Right lung (tissue), 5 donors: Measurements from ENCODE around the gene TIMP2. TPM values are rescaled to one million over a fixed set of nuclear protein-coding genes. Genes with fewer than 3 reads are reported as not detected.

Experiments
- DNase-seq, 2 donors: peaks; one replicate each; pipeline ENCODE4 v3.0.0-alpha.2; 2013
- polyA plus RNA-seq, 5 donors: library from polyadenylated mRNA; unstranded; fragments of 120-200 nt; gene quantifications; one replicate each; pipeline versions ENCODE4 v1.2.1 to v1.2.3, GENCODE V29; 2013; ENCODE audit warnings: inconsistent platforms in 1 of 5, low replicate concordance in 1 of 5; ENCODE audit not compliant: insufficient read length in 5 of 5, insufficient read depth in 1 of 5

TIMP2 gene
- polyA plus RNA-seq, 5 donors = 154 to 188 (median 170) TPM

GRCh38 chr17:78840780-78841611, 84.2 kb downstream of the TIMP2 start, which contains the start of gene USP36:
USP36 (minus strand) TSS chr17:78840814; CDS start chr17:78836363, 4,451 bp downstream.
- DNase-seq = peak; percentile 99

GRCh38 chr17:78840530-78840779, 84.7 kb downstream of the TIMP2 start:
- no peak for DNase-seq

- peak in 1 of 2 donors; percentile 43 for DNase-seq
These were observed 85.2 kb downstream of the TIMP2 start for GRCh38 chr17:78839762-78840529.

DNA sequence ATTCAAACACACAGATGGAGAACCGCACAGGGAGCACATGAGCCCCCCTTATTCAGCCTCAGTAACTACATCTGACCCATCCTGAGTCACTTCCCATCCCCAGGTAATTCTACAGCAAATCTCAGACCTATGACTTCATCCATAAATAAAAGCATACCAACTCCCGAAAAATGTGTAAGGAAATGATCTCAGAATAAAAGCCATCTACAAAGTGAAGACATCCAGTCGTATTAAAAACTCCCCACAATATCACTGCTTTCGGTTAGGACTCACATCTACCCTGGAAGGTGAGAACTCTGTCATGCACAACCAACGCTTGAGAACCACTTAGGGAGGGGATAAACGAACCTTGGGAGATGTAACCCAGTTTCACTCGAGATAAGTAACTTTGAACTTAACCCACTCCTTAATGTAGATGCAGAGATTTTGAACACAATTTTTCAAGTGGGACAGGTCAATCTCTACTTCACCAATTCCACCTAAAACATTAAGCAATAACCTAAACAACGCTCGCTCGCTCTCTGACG, 85.9 kb downstream of the TIMP2 start:
- no peak for DNase-seq

GRCh38 chr17:78838574-78839005, 86.6 kb downstream of the TIMP2 start:
- no peak for DNase-seq

GRCh38 chr17:78836420-78837021, 88.7 kb downstream of the TIMP2 start:
- DNase-seq = no peak

- no peak for DNase-seq
These were observed 90.6 kb downstream of the TIMP2 start for GRCh38 chr17:78834571-78834970.

GRCh38 chr17:78832541-78832810, 92.7 kb downstream of the TIMP2 start:
- DNase-seq = no peak

DNA sequence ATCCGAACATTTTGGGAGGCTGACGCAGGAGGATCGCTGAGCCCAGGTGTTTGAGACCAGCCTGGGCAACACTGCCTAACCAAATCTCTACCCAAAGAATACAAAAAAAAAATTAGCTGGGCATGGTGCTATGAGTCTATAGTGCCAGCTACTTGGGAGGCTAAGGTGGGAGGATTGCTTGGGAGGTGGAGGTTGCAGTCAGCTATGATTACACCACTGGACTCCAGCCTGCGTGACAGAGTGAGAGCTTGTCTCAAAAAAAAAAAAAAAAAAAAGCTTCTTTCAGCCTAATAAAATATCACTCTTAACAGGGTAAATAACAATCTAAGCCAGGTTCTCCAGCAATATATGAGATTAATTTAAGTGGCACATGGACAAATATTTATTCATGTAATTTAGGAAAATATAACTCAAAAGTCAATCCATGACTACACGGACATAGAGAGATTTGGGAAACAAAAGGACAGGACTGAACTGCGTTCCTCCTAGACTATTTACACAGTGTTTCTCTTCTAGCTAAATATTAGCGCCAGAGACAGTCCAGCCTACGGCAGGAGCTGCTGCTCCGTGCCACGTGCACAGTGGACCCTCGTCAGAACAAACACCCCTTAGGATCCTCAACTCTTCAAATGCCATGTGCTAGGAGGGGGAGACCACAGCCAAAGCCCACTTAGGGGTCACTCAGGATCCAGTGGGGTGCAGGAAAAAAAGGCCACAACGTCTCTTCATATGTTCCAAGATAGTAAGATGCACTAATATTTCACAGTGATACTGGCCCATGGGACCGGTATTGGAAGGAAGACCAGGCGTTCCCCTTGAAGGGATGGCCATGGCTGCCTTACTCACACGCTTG, 93.3 kb downstream of the TIMP2 start:
- no peak for DNase-seq

DNA sequence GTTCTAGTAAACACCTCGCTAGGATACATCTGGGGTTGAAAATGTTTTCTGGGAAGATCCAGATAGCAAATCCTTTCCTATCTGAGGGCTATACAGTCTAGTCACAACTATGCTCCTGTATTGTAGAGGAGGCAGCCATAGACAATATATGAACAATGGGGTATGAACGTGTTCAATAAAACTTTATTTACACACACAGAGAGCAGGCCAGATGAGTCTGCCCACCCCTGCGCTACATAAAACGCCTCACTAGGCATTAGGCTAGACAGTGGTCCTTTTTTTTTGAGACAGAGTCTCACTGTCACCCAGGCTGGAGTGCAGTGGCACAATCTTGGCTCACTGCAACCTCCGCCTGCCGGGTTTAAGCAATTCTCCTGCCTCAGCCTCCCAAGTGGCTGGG, 95.7 kb downstream of the TIMP2 start:
- DNase-seq = no peak

DNA sequence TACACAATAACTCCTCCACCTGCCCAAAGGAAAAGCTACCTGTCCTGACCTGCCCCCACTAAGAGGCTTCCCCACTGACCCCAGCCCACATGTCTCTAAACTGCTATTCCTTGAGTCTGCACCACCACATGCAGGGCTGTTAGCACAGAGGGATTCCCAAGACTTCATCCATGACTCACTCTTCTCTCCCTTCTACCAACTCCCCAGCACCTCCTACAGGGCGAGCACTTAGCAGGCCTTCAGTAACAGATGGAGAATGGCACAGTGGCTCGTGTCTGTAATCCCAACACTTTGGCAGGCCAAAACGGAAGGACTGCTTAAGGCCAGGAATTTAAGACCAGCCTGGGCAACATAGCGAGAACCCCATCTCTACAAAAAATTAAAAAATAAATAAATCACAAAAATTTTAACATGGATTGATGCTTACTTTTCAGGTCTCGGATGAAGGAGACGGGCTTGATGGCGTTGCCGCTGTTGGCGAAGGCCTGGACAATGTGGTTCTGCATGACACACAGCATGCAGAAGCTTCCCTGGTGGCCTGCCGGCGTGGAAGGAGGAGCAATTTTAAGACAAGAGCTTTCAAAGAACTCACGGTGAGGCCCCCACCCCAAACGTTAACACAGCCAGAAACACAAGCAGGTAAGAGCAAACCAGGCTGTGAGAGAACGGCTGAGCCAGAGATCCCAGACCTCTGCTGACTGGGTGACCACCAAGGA, 96.6 kb downstream of the TIMP2 start:
- DNase-seq = no peak

- no peak for DNase-seq
These were observed 98.2 kb downstream of the TIMP2 start for GRCh38 chr17:78826836-78827509.

DNA sequence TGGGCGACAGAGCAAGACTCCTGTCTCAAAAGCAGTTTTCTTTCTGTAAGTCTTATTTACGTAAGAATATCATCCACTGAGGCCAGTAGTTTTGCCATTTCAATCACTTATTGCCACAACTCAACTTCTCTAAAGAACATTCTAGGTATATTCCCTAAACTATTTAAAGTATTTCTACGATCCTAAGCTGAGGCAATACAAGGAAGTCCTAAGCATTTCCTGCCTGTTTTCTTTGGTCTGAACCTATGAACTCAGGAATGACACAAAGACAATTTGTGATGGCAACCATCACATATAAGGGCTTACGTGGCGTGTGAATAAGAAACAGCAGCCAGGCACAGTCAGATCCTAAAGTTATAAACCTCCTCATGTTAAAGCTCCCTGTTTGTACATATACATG, 98.8 kb downstream of the TIMP2 start:
- no peak for DNase-seq

GRCh38 chr17:78825696-78826095, 99.5 kb downstream of the TIMP2 start:
- no peak for DNase-seq

DNA sequence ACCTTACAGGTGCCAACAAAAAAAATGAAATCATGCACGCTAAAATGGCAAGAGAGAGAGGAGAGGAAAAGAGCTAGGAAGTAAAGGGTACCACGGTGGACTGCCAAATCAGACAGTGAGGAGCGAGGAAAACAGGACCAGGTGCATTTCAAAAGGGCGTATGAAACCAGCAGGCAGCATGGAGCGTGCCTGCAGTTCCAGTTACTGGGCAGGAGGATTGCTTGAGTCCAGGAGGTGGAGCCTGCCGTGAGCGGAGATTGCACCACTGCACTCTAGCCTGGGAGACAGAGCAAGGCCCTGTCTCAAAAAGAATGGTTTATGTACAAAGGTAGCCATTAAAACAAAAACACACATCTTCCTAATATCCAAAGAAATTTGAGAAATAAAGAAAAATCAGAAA, 100.9 kb downstream of the TIMP2 start:
- DNase-seq = no peak

DNA sequence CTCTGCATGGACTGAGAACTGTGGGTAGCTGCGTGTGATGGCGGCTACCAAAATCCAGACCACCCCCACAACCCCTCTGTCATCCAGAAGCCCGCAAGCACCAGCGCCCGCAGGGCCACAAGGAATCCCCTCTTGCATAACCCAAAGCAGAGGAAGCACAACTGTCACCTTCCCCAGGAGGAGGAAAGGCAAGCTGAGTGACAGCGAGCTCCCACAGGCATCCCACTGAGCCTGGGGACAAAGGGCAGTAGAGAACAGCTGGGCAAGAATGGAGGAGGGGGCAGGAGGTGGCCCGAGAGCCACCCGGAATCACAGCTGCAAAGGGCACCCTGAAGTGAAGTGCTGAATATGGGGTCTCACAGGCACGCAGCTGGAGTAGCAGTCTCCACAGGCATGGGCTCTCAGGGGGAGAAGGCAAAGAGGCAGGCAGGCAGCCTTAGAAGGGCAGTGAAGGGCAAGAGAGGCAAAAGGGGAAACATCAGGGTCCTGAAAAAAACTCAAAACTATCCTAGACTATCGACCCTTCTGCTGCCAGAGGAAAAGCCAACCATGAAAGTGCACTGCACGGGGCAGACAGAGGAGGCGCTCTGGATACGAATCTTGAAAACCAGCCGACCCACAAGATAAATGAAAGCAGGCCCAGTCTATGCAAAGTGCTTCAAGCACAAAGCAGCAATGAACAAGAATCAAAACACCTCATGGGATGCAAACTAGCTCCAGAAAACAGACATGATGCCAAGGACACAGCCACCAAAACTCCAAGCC, 101.7 kb downstream of the TIMP2 start:
- no peak for DNase-seq

- no peak for DNase-seq
These were observed 102.6 kb downstream of the TIMP2 start for GRCh38 chr17:78822552-78822951.

DNA sequence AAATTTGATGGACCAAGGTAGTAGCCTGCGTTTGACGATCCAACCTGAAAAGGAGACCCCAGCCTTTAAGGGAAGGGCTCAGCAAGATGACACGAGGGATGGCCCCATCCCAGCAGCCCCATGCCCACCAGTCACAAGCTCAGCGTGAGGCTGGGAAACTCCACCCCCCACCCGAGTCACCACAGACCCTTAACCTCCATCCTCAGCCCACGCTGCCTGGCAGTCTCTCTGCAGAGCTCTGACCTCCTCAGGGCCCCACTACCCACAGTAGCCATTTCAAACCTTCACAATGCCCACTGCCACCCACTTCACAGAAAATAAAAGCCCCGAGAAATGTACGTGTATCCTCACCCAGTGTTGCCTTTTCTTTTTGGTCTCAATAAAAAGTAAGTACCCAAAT, 103.2 kb downstream of the TIMP2 start:
- no peak for DNase-seq

DNA sequence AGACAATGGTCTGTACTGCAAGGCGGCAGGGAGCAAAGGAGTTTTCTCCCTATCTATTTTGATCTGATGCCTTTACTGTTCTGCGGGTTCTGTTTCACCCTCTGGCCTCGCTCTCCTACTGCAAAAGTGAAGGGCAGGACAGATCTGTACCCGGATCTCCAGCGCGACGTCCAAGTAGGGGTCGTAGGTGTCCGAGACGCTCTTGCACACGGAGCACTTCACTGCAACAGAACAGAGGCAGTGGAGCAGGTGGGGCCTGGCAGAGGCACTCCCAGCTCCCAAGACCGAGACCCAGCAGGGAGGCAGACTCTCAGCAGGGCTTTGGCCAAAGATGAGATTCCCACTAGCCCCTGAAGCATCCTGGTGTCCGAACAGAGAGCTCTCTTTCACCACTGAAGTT, 104.3 kb downstream of the TIMP2 start:
- DNase-seq = no peak
